Left forelimb (tissue), 1 donor: Measurements from ENCODE around the gene MME.
A peak's percentile ranks its signal among the peaks of the same experiment; 100 is the strongest.

Experiments used
- DNase-seq: peaks from one replicate; pipeline ENCODE4 v3.0.0-alpha.2; 2018; ENCODE audit warnings: low spot score

Gene MME

DNA sequence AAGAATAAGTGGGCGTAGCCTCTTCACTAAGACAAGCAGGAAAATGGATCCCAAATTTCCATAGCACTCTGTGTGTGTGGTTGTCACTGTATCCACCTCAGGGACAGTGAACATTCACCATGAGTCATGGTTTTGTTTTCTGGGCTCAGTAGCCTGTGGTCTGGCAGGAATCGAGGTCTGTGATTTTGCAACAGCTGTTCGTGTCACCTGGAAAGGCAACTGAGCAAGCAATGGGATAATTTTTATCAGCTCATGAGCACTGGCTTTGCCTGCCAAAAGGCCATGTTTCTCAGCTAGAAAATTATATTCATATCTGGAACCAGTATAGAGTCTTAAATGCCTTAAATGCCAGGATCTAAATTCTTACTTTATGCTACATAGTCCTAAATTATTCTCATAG, 152.5 kb downstream of the MME start:
- peak; percentile 78 for DNase-seq

DNA sequence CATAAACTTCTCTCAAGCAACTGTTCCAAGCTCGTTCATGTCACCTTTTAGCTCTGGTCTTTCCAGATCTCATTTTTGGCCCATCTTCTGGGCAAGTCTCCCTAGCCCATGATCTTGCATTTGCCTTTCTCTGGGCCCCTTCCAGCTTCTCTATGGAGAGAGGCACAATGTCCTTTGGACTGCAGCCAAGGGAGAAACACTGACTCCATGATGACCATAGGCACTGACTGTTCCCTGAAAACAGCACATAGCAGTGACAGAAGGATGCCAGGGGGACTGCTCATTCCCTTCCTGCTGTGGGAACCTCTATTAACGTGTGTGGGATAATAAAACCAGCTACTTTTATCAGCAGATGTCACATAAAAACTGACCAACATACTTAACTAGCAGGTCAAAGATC, 153.1 kb downstream of the MME start:
- DNase-seq: no peak
